Measurements from ENCODE around the gene SHROOM4. TPM values are rescaled to one million over a fixed set of nuclear protein-coding genes. Genes with fewer than 3 reads are reported as not detected.

The SHROOM4 gene
- total and polyA plus RNA-seq, 8 donors: 23.0 to 39.1 (median 34.4) TPM

- Histone ChIP-seq H3K27ac (no peak overlapping the region), H3K4me3 (no peak overlapping the region), H3K36me3 (no peaks in the 10 kb centered on the region), H3K9me3 (no peaks in the 10 kb centered on the region), H3K27me3 (no peaks in the 10 kb centered on the region), H3K4me1 (no peaks in the 10 kb centered on the region)
- TF ChIP-seq, protein P1, sequence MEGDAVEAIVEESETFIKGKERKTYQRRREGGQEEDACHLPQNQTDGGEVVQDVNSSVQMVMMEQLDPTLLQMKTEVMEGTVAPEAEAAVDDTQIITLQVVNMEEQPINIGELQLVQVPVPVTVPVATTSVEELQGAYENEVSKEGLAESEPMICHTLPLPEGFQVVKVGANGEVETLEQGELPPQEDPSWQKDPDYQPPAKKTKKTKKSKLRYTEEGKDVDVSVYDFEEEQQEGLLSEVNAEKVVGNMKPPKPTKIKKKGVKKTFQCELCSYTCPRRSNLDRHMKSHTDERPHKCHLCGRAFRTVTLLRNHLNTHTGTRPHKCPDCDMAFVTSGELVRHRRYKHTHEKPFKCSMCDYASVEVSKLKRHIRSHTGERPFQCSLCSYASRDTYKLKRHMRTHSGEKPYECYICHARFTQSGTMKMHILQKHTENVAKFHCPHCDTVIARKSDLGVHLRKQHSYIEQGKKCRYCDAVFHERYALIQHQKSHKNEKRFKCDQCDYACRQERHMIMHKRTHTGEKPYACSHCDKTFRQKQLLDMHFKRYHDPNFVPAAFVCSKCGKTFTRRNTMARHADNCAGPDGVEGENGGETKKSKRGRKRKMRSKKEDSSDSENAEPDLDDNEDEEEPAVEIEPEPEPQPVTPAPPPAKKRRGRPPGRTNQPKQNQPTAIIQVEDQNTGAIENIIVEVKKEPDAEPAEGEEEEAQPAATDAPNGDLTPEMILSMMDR (IDR thresholded peaks at IDR 0.05): no peak
- DNase-seq (no peak), ATAC-seq (no peak)
- intact Hi-C loops (cut with DNase I): no loop called here
These were observed 186.3 kb downstream of the SHROOM4 start for GRCh38 chrX:50627696-50628095.

GRCh38 chrX:50626432-50626831, 187.6 kb downstream of the SHROOM4 start:
- ATAC-seq (no peak), DNase-seq (no peak)
- no peak overlapping the region for H3K4me3 ChIP-seq
- H3K36me3 ChIP-seq: no peaks in the 10 kb centered on the region
- no peaks in the 10 kb centered on the region for H3K4me1 ChIP-seq
- intact Hi-C loops (cut with DNase I): no loop called here
- TF ChIP-seq, protein P1 (IDR thresholded peaks at IDR 0.05): no peak
- H3K9me3 ChIP-seq: no peaks in the 10 kb centered on the region
- H3K27me3 ChIP-seq: no peaks in the 10 kb centered on the region
- H3K27ac ChIP-seq: no peak overlapping the region

- no peak for DNase-seq
- no peaks in the 10 kb centered on the region for H3K4me1 ChIP-seq
- no peak for ATAC-seq
- H3K9me3 ChIP-seq: no peaks in the 10 kb centered on the region
- no peaks in the 10 kb centered on the region for H3K27me3 ChIP-seq
- intact Hi-C loops (cut with DNase I): no loop called here
- no peaks in the 10 kb centered on the region for H3K36me3 ChIP-seq
- H3K4me3 ChIP-seq: no peak overlapping the region
- TF ChIP-seq, protein P1 (IDR thresholded peaks at IDR 0.05): no peak
- no peak overlapping the region for H3K27ac ChIP-seq
These were observed 191.2 kb downstream of the SHROOM4 start for GRCh38 chrX:50622751-50623150.

DNA sequence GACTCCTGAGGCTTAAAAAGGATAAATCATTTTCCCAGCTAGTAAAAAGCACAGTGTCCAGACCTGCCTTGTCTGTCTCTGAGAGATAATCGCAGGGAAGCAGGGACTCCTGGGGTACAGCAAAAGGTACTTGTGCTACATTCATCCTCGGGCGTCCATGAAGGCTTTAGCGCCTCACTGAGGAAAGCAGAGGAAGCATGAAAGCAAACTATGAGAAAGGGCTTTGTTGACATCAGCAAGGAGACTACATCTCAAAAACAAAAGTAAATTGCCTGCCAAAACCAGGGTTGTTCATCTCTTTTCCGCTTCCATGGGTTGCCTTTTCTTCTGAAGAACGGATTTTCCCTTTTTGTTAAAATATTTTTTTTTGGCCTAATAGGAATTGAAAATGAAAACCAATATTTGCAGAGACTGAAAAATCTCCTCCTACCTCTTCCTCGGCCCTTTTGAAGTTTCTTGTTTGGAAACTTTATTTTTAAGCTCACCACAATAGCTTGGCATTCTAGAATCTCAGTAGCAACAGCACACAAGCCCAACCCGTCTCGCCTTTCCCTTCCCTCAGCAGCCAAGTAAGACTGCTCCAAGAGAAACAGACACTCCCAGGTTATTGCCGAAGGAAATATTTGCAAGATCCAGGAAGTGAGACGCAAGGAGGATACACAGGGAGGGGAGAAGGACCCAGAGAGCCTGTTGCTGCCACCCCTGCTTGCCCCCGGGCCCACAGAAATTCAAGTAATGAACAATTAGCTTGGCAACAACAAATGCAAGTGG, 195.0 kb downstream of the SHROOM4 start:
- ATAC-seq: no peak

DNA sequence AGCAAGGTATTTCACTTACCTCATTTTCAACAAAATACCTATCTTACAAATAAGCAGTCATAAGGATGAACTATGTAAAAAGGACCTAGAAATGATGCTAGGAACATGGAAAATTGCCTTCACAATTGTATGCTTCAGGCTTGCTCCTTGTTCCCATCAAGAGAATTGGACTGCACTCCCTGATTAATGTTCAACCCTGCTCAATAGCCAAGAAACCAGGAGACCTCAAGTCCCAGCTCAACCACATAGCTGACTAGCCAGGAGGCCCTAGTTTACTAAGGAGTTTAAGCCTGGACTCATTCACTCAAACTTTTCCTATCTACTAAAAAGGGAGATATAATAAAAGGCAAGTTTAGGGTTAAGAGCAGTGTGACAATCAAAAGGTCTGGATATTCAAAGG, 196.8 kb downstream of the SHROOM4 start:
- Histone ChIP-seq H3K27ac (no peak overlapping the region), H3K36me3 (no peaks in the 10 kb centered on the region), H3K27me3 (no peaks in the 10 kb centered on the region), H3K4me1 (no peaks in the 10 kb centered on the region), H3K4me3 (no peak overlapping the region), H3K9me3 (no peaks in the 10 kb centered on the region)
- DNase-seq (no peak), ATAC-seq (no peak)
- TF ChIP-seq, protein P1 (IDR thresholded peaks at IDR 0.05): no peak
- intact Hi-C loops (cut with DNase I): no loop called here

More for the DNA sequence above, 195.0 kb downstream of the SHROOM4 start:
- no peaks in the 10 kb centered on the region for H3K9me3 ChIP-seq
- no peak for DNase-seq
- H3K4me3 ChIP-seq: no peak overlapping the region
- H3K36me3 ChIP-seq: no peaks in the 10 kb centered on the region
- H3K4me1 ChIP-seq: no peaks in the 10 kb centered on the region
- intact Hi-C loops (cut with DNase I): no loop called here
- no peak overlapping the region for H3K27ac ChIP-seq
- no peaks in the 10 kb centered on the region for H3K27me3 ChIP-seq
- TF ChIP-seq, protein P1 (IDR thresholded peaks at IDR 0.05): no peak
